ENCODE results near the gene SMIM26. TPM values are rescaled to one million over a fixed set of nuclear protein-coding genes. Genes with fewer than 3 reads are reported as not detected.

Gene SMIM26
- polyA plus RNA-seq, 4 donors, result 77.5 to 96.5 (median 89.2) TPM

DNA sequence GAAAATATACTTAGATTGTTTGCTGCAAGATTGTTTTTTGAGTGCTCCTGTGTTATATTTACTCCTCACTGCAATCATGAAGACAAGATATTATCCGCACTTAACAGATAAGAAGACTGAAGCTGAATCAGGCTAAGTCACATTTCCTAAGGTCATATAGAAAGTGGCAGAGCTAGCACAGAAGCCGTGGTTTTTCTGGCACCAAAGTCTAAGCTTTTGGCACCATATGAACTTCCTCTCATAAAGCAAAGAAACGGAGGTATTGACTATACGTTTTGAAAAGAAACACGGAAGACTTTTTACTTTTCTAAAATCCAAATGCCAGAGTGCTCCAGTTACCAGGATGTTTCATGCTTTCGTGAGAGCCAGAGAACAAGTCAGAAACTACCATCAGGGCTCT lies 11.3 kb downstream of the SMIM26 start:
- DNase-seq (ENCODE audit: low read depth in 4 of 4, low spot score in 2 of 4), result no peak

DNA sequence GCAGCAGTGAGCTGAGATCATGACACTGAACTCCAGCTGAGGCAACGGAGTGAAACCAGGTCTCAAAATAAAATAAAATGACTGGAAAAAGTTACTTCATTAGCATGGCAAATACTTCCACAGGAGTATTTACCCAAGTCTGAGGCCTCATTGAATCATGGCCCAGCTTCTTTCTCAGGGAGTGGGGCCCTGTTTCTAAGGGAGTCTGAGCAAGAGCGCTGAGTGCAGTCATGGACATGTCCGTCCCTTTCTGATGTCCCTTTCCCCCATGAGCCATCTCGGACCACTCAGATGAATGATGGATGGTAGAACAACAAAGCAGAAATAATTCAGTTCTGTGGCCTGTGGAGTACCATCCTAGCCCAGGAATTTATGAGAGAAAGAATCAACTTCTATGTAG lies 12.8 kb downstream of the SMIM26 start:
- no peak for DNase-seq (ENCODE audit: low read depth in 4 of 4, low spot score in 2 of 4)

DNA sequence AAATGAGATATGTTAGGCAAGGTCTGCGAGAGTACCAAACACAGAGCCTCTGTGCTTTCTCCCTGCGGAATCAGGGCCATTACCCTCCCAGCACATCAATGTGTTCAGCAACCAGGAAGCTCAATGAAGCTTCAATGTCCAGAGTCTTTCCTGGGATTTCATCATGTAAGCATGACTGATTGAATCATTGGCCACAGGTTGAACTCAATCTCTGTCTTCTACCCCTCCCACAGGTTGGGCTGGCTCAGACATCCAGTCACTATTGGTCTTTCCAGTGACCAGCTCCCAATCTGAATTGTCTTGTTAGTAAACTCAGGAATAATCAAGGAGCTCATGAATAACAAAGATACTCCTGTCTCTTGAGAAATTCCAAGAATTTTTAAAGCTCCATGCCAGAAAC lies 17.9 kb downstream of the SMIM26 start:
- no peak for DNase-seq (ENCODE audit: low read depth in 4 of 4, low spot score in 2 of 4)

DNA sequence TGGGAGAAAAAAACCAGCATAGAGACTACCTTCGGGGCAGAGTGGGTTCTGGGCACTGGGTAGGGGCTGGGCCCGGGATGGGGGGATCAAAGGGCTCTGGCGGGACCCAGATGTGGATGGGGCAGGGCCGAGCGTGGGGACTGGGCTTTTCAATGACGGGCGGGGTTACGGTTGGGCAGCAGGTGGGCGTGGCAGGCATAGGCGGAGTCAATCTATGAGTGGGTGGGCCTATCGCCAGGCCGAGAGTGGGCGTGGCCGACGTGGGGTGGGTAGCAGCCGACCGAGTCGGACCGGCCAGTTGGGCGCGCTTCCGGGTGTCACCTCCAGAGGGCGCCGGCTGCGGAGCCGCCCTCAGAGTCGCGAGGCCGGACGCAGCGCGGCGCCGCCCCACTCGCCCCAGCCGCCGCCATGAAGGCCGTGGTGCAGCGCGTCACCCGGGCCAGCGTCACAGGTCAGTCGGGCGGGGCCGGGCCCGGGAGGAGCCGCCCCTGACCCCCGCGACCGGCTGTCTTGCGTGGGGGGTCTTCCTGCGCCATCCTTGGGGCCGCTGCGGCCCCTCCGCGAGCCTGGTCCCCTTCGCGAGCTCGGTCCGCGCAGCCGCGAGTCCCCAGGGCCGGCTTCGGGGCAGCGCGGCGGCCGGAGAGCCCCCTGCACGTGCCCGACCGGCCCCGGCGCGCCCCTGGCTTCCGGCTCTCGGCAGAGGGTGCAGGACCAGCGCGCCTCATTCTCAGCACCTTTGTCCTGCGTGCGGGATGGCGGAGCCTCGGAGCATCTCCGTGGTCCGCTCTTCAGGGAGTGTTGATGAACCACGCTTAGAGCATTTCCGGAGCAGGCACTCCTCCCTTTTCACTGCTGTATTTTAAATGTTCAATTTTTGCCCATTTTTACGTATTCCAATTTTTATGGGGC lies 20.7 kb downstream of the SMIM26 start, which contains the start of gene DTD1:
Gene DTD1 (plus strand): TSS at position 390 of the 909 bp plus-strand sequence. CDS start 19 bp downstream, at position 409.
- peak in 3 of 4 donors; percentile 64 to 68 (median 68) for DNase-seq (ENCODE audit: low read depth in 4 of 4, low spot score in 2 of 4)

DNA sequence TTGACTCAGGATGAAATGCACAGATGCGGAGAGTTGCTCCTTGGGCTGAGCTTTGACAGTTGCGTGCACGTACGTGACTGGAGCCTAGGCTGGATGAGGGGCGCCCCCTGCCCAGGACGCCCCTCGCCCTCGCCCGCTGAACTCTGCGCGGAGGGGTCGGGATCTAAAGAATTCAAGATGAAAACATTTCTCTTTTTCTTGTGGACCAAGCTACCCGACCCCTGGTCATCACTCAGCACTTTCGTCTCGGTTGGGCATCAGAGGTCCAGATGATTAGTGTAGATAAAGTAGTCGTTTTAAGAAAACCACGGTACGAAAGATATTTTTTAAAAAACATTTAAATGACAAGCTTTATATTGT lies 21.3 kb downstream of the SMIM26 start:
- no peak for DNase-seq (ENCODE audit: low read depth in 4 of 4, low spot score in 2 of 4)

DNA sequence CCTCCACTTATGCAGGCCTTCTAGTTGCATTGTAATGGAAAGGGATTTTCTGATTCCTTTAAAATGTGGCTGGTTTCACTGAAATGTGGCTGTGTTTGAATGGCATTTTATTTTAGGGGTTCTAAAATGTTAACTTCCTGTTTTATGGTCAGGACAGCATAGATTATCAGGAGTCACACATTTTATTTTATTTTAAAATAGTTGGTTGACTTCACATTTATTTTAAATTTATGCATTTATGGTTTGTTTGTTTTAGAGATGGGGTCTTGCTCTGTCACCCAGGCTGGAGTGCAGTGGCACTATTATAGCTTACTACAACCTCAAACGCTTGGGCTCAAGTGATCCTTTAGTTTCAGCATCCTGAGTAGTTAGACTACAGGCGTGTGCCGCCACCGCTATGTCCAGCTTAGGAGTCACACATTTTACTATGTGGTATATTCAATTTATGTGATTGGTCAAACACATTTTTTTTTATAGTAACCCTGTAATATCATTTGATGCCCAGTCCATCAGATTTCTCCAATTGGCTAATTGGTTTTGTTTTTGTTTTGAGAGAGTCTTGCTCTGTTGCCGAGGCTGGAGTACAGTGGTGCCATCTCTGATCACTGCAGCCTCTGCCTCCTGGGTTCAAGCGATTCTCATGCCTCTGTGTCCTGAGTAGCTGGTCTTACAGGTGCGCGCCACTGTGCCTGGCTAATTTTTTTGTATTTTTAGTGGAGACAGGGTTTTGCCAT lies 22.9 kb downstream of the SMIM26 start:
- no peak for DNase-seq (ENCODE audit: low read depth in 4 of 4, low spot score in 2 of 4)

DNA sequence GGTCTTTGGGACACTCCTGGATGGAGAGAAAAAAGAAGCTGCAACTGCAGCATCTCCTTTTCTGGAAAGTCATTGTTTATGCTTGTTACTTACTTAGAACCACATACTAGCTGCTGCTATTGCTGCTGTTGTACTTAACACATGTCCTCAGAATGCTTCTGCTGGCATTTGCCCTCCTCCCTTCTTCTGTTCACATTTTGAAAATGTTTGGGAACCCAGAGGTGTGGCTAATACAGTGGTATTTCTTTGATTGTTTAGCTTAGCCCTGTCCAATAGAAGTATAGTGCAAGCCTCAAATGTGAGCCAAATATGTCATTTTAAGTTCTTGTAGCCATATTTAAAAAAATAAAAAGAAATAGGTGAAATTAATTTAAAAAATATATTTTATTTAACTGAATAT lies 29.0 kb downstream of the SMIM26 start:
- no peak for DNase-seq (ENCODE audit: low read depth in 4 of 4, low spot score in 2 of 4)

DNA sequence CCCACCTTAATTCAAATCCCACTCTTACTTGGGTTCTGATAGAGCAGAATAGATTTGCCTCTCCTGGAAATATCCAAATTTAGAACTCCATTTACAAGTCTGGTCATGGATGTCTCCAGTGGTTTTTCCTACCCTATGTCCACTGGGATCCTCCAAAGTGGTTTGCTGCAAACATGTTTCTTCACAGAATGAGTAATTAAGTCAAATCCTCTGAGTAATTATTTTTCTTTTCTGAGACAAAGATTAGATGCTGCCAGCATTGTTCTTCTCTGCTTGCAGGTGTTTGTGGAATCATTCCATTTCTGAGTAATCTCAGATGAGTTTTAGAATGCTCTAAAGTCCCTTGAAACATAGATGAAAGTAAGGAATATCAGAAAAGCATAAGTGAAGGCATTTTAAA lies 42.5 kb downstream of the SMIM26 start:
- no peak for DNase-seq (ENCODE audit: low read depth in 4 of 4, low spot score in 2 of 4)

DNA sequence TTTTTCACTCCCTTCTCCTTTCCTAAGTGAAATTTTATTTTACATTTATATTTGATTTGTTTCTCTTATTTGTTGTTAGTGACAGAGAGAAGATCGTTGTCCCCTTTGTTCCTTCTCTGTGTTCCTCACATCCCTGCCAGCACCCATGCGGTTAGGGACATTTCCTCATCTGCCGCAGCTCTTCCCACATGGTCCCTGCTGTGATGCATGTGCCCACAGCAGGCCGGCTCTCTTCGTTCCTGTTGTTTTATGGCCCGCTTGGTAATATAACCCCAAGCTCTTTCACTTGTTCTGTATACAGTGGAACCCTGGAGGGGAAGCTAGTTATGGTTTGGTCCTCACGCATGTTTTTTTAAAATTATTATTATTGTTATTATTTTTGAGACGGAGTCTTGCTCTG lies 44.3 kb downstream of the SMIM26 start:
- DNase-seq (ENCODE audit: low read depth in 4 of 4, low spot score in 2 of 4), result no peak

DNA sequence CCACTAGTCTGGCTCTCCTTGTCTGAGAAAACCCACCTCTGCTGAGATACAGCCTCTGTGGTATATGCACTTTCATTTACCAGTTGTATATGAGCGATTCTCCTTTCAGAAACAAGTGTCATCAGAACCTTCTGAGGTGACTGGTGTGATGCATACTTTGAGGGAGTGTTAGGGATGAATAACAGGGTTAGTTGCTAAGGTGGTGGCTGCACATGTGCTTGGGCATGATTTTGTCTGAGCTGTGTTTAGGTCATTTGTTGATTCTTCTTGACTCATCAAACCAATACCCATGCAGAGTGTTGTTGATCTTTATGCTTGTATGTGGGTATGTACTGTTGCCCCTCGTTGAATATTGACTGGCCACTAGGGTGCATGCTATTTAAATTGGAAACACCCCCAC lies 46.3 kb downstream of the SMIM26 start:
- no peak for DNase-seq (ENCODE audit: low read depth in 4 of 4, low spot score in 2 of 4)

DNA sequence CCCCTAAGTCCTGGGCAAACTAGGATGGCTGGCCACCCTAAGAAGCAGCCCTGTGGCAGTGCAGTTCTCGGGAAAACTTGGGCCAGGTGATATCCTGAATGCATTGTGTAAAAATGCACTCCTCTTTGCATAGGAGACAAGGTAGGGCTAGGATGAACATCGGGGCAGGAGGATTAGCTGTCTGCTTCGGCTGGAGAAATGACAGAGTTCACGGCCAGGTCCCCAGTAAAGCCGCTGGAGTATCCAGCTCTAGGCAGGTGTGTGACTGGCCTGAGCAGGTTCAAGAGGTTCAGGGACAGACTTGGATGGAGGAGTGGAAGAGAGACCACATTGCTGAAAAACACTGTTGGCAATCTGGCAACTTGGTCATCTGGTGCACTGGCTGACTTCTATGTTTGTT lies 47.0 kb downstream of the SMIM26 start:
- DNase-seq (ENCODE audit: low read depth in 4 of 4, low spot score in 2 of 4), result no peak

DNA sequence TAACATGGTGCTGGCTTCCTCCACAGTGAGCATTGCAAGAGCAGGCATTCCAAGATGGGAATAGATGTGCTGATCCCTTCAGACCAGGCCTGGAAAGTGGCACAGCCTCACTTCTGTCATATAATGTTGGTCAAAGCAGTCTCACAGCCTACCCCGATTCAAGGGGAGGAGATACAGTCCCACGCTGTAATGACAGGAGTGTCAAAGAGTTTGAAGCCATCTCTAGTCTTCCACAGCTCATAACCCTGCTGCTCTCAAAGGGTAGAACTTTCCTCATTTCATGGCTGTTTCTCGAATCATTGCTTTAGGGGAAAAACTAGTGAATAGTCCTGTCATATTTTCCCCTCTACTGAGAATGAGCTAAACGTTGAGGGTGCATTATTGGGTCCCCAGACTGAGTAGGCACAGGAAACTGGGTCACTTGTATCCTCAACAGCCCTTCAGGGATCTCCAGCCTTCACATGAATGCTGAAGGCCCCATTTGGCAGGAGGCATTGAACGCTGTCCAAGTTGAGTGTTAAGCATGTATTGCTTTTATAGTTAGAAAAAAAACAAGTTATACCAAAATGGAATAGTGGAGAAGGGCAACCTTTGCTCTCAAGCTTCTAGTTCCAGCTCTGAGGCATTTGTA lies 47.9 kb downstream of the SMIM26 start:
- DNase-seq (ENCODE audit: low read depth in 4 of 4, low spot score in 2 of 4), result no peak

Other genes with a start within 250 kb of the SMIM26 start
- gene DZANK1, start 100.4 kb upstream of the SMIM26 start, polyA plus RNA-seq (ENCODE audit: insufficient read length in 4 of 4), result 1 to 10 TPM; 5.7 to 9.9 (median 7.0) TPM
- 10 to 100 TPM; 16.2 to 21.6 (median 18.1) TPM for gene POLR3F, start 100.0 kb upstream of the SMIM26 start, polyA plus RNA-seq (ENCODE audit: insufficient read length in 4 of 4)
- gene RBBP9, start 70.2 kb upstream of the SMIM26 start, polyA plus RNA-seq (ENCODE audit: insufficient read length in 4 of 4), result 10 to 100 TPM; 27.9 to 33.5 (median 32.0) TPM
- gene SEC23B, start 59.5 kb upstream of the SMIM26 start, polyA plus RNA-seq (ENCODE audit: insufficient read length in 4 of 4), result 10 to 100 TPM; 60.2 to 69.9 (median 63.5) TPM
- 10 to 100 TPM; 23.0 to 33.6 (median 29.9) TPM for gene DTD1, start 20.6 kb downstream of the SMIM26 start, polyA plus RNA-seq (ENCODE audit: insufficient read length in 4 of 4)
- gene SCP2D1, start 246.4 kb downstream of the SMIM26 start, polyA plus RNA-seq (ENCODE audit: insufficient read length in 4 of 4), result not detected

Data from left renal cortex interstitium (tissue), 4 donors.